HG03378 (cell line): ENCODE results near the gene DLGAP3.

Experiments used
- ATAC-seq: cut with Tn5 transposase; IDR thresholded peaks from one replicate; pipeline ENCODE4 v1.9.1; 2021; ENCODE audit warnings: mild to moderate bottlenecking, moderate library complexity; ENCODE audit not compliant: unreplicated experiment

DLGAP3 gene

DNA sequence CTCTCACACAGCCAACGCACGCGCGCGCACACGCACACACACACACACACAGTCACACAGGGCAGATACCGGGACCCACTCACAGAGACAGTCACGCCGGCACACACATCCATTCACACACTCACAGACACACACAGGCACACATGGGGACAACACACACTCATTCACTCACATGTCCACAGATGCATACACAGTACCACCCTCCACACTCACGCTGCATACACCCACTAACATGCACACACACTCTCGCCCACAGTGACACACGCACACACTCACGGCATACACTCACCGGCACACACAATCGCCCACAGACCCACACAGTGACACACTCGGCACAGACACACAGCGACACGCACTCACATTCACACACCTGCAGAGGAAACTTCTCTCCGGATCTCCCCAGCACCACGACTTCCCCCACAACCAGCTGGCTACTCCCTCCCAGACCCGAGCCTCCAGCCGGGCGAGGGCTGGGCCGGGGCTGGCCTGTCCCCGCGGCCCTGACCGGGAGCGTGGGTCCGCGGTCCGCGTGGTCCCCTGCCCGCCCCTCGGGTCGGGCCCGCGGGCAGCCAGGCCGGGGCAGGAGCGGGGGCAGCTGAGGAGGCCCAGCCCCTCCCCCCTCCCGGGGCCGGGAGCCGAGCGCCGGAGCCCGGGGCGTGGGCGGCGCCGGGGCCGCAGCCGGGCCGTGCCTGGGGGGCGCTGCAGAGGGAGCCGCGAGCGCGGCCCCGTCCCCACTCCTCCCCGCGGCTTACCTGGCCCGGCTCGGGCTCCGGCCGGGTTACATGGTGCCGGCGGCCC, 552 bp downstream of the DLGAP3 start:
- ATAC-seq: no peak

DNA sequence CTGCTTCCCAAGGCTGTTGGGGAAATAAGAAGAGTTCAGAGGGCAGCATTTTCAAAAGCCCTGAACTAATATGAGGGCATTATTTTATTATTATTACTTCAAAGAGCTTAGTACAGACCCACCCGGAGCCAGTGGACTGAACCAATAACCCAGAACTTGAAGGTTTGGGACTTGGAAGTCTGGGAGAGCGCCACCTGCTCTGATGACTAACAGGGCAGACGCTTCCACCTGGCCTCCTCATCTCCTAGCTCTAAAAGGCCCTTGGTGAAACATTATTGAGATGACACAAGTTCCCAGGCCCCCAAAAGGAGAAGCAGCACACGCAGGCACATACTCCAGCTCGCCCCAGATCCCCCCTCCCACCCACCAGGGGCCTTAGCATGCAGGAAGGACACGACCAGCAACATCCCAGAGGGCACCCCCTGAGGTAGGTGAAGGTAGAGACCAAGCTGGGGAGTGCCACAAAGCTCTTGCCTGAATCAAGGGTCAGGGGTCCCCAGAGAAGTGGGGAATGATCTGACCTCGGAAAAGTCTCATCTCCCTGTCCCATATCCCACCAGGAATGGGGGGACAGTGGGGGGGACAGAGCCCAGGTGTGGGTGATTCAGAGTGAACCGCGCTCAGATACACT, 1.3 kb downstream of the DLGAP3 start:
- ATAC-seq: no peak

DNA sequence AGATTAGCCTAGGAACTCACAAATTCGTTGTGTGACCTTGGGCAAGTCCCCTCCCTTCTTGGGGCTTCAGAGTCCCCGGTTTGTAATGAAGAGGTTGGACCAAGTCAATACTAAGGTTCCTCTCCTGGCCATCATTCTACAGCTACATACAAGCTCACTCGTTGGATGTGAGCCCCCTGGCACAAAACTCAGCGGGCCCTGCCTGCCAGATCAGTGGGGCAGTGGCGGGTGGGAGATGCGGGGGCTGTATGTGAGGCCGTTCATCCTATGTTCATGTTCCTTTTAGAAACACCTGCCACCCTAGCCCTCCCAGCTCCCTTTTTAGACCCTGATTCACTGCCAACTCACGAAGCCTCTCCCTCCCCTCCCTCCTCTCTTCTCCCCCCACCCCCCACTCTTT, 2.1 kb downstream of the DLGAP3 start:
- ATAC-seq: no peak

DNA sequence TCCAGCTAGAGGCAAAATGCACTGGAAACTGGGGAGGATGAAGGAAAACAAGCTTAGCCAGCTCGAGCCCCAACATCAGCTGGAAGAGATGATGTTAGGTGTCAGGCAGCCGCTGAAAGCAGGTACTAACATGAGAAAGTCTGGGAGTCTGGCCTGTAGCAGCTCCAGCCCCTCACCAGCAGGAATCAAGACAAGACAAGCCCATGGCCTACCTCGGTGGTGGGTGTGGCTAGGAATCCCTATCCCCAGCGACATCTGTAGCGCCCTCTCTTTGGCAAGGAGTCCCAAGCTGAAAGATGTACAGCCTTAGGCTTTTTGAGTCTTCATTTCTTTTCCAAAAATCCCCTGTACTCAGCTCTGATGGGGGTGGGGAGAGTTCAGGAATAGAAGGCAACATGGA, 2.6 kb downstream of the DLGAP3 start:
- no peak for ATAC-seq

DNA sequence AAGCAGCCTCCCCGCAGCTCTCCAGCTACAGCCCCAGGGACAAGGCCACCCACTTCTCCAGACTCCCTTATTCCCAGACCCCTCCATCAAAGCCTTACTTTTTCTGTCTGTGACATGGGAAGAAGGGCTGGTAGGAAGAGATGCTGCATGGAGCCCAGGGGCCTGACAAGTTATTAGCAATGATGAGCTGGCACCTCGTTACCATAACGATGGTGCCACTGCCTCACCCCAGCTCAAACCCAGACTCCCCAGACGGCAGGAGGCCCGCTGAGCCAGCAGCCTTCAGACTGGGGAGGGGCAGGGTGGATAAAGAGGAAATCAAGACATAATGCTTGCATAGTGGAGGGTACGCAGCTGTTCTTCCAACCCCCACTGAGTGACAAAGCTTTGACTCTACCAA, 3.3 kb downstream of the DLGAP3 start:
- no peak for ATAC-seq

DNA sequence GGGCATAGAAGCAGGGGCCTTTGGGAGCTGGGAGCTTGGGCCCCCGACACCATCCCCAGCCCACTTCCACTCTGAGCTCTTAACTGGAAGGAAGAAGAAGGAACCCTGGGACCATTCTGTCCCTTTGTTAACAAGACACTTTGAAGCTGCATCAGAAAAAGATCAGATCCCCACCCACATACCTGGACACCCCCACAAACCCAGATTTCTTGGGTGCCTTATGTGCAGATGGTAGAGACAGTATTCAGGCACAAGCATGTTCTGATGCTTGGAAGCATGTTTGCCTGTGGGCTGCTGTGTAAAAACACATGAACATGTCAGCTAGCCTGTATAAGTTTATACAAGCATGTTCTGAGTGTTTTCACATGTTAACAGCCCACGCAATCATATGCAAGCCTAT, 3.7 kb downstream of the DLGAP3 start:
- no peak for ATAC-seq

DNA sequence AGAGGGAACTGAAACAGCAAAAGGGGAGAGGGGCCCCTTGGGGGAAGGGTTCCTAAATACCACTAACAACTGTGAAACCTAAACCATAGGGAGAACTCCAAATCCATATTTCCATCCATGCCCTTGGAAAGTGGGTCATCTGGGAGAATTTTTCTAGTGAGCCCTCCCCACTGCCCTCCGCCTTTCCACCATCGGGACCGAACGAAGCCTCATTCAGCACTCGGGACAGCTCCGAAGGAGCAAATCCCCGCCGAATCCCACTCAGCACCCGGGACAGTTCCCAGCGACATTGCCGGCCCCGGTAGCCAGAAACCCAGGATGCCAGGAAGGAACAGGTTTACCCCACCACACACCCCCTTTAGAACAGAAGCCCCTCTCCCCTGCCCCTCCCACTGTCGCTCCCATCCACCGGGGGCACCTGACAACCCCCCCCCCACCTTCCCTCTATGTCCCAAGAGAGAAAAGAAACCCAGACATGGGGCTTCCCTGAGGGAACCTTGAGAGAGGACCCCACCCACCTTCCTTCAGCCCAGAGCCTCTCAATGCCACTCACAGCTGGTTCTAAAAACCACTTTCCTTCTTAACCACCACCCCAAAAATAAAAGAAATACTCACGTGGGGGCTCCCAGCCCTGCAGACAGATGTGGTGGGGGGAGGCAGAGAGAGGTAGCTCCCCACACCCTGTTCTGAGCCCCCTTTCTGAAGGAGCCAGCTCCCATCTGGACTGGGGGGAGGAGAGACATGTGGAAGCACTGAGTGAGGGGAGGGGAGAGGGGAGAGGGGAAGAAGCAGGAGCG, 4.5 kb downstream of the DLGAP3 start:
- ATAC-seq: no peak

DNA sequence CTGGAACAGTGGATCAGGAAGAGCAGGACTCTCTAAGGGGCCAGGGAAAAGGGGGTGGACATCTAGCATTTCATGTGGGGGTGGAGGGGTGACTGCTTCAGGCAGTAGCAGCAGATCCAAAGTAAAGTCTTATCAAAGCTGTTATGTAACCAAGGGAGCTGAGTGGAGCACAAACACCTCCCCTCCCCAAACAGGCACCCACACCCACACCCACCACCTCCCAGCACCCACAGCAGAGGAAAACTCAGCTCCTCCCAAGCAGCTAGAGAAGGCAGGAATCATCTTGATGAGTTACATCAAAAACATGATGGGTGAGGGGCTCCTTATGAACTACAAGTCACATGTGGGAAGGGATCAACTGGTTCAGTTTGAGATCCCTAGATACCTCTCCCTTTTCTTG, 6.0 kb downstream of the DLGAP3 start:
- no peak for ATAC-seq

DNA sequence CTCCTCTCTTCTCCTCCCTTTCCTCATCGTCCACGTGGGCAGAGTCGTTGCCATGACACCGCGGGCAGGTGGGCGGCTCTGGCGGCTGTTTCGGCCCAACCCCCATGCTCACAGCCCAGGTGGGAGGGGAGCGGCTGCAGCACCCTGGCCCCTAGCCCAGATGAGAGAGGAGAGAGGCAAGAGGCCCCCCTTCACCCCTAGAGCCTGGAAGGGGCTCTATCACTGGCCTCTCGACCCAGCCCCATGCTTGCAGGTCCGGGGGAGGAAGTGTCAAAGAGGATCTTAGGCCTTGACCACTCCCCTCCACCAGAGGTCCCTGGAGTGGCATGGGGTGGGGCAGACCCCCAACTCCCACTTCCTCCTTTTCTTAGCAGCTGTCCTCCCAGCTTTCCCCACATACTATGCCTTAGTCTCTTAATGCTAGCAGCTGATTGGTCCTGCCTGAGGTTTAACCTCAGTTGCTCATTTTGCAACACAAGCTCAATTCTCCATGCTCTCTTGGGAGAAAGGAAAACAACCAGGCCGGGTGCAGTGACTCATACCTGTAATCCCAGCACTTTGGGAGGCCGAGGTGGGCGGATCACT, 10.4 kb downstream of the DLGAP3 start:
- no peak for ATAC-seq

DNA sequence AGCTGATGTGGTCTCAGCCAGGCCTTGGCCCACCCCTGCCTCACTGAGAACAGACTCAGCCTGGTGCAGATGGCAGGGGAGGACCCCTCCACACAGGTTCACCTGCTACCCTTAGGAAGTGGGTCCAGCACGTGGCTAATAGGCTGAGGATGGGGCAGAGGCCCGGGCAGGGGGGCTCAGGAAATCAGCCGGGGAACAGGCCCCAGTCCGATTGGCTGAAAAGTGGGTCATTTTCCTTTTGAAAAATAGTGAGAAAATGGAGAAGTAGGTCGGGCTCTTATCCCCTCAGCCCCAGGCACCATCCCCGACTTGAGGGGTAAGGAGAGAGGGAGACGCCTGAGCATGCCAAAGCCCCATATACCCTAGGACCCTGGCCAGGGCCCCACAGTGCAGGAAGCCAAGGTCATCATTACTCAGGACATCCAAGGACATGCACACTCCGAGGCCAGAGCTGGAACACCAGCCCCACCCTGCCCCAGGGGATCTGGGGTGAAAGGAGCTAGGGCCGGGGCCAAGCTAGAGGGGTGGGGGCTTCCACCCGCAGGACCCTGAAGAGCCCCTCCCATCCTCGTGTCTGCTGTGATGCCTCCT, 11.0 kb downstream of the DLGAP3 start:
- ATAC-seq: no peak

DNA sequence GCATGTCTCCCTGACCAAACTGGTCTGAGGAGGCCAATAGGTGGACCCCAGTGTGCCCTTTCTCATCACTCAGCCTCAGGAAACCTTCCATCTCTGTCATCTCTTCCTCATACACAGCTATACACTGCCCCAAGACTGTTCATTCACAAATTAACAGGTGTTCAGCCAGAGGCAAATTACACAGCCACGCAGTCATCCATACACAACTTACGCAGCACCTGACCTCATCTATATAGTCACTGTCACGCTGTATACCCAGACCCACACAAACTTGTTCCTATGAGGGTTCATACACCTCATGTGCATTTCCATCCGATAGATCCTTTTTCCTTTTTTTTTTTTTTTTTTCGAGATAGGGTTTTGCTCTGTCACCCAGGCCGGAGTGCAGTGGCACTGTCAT, 12.4 kb downstream of the DLGAP3 start:
- ATAC-seq: no peak

DNA sequence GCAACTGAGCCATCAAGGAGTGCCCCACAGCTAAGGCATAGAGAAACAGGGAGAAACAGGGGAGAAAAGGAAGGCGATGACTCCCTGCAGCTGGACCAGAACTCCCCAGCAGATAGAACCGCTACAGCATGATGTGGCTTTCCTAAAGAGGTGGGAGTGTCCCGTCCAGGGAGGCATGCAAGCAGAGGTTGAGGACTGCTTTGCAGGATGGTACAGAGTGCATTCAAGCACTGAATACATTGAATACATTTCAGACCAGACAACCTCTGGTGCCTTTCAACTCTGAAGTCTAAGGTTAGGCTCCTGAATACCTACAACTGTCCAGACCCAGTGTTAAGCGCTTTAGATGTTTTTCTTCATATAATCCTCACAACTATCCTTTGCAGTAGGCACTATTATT, 13.3 kb downstream of the DLGAP3 start:
- ATAC-seq: no peak

DNA sequence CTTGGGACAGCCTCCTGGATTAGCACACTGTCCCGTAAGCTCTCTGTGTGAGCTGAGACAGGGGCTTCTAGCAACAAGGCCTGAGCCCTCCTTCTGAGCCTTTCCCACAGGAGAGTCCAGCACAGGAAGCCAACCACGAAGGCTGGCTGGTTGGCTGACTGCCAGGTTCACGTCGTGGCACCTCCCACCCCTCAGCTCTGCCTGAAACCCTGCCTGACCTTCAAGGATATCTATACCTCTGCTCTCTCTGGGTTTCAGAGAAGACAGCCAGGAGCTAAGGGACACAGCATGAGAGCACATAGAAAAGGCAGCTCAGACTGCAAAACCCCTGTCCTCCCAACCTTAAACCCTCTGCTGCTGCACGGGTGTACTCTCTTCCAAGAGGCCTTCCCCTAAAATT, 13.9 kb downstream of the DLGAP3 start:
- ATAC-seq: no peak

DNA sequence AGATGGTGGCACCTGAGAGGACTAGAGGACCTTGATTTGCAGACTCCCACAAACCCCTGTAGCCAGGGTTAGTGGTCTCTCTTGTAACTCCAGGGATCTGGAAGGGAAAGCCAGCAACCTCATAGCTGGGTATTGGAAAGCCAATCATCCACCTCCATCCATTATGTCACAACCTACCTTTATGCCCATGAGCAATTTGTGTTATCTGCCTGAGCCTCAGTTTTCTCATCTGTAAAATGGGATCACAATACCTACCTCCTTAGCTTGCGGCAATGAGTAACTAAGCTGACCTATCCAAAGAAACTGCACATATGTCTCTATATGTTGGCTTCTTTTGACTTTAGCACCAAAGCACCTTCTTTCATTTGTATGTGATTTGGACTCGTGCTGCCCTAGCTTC, 14.5 kb downstream of the DLGAP3 start:
- ATAC-seq: no peak

DNA sequence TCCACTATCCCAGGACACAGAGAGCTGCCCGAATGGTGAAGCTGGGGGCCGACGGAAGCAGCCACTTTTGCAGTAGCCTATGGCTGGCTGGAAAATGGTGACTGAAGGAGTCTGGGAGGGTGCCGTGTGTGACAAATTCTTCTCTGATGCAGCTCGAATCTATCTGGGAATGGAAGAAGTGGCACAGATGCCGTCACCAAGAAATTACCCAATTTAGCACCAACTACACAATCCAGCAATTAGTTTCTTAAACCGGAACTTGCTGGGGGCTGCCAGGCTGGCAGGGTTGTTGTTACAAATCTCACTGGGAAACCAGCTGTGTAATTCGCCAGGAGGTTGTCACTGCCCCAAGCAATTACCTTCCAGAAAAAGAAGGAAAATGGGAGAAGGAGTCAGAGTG, 18.0 kb downstream of the DLGAP3 start:
- ATAC-seq: no peak

DNA sequence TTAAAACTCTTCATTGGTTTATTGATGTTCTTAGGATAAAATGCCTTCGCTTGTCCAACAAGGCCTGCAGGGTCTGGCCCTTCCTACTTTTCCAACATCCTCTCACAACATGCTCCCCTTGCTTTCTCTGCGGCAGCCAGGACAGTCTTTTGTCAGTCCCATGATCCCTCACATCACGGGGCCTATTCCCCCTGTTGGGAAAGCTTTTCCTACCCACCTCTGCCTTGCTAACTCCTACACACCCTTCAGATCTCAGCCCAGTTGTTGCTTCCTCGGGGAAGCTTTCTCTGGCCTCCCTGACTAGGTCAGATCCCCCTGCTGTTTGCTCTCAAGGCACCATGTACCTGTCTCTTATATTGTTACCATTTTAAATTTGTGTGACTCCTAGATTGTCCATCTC, 19.0 kb downstream of the DLGAP3 start:
- no peak for ATAC-seq

DNA sequence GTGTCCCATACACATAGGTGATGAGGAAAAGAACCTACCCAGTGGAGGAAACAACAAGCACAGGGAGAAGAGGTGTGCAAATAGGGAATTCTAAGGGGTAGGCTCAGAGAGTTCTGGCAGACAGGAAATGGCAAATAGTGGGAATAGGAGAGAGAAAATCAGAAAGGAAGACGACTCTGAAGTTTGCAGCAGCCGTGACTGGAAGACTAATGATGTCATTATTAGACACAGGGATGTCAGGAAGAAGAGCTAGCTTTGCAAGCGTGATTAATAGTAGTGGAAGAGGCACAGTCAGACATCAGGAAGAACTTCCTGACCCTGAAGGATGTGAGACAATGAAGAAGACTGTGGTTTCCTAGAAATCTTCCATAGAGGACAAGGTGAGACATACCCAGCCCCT, 21.1 kb downstream of the DLGAP3 start:
- ATAC-seq: no peak

DNA sequence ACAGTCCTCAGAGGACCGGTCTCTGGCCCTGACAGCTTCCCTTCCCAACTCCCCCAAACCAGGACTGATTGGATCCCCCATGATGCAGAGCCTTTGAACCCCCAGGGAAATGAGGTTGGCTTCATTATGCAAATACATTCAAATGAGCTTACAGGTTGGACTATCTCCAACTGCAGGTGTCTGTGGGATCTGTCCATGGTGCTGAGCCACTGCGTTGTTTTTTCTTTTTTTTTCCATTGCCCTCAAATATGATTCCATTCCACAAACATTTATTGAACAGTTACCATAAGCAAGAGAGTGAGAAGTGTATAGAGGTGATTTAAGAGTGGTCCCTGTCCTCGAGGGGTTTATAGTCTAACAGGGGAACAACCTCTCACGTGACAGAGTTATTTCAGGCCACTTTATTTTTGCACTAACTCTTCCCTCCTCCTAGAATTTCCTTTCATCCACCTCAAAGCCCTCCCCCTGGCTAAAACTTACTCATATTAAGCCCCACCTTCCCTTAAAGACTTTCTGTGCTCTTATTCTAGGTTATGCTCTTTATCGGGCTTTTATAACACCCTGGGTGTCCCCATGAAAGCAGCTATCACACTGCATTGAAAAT, 21.9 kb downstream of the DLGAP3 start:
- no peak for ATAC-seq

DNA sequence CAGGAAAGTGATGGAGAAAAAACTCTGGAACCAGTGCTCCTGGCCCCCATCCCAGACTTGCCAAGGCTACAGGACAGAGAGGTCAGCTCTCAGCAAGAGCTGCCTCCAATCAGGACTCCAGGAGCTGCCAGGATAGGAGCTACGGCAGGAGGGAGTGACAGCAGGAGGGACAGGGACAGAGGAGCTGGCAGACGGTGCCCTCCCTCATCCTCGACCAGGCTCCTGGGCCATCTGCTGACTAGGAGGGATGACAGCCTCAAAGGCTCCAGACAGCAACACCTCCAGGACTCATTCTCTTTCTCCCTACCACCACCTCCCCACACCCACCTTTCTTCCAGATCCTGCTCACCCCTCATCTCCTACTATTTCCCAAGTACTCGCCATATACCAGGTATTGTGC, 22.7 kb downstream of the DLGAP3 start:
- no peak for ATAC-seq

DNA sequence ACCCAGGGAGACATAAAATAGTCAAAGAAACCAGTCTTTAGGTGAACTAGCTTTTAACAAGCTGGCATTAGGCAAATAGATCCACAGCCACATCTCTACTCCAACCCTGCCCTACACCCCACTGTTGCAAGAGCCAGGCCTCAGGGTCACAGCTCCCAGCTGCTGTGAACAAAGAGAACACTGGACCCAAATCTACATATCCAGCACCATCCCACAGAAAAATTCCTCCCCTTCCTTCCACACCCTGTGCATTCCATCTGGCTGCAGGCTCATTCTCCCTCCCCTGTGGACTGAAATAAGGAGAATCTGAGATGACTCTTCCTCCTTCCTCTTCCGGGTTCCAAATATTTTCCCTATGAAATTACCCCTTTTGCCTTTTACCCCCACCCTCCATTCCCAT, 23.2 kb downstream of the DLGAP3 start:
- no peak for ATAC-seq

DNA sequence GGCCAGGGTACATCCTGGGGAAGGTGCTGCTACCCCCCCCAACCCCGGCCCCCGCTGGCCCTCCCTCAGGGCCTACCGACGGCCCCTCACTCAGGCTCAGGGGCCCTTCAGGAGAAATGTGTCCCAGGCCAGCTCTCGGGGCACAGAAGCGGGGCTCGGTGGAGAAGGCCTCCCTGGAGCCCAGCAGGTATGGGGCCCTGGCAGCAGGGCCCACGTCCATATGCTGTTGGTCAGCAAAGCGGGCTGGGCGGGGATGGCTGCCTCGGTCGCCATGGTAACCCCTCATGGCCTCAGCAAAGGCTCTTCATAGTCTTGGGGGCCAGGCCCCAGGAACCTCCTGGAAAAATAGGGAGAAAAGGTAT, 24.4 kb downstream of the DLGAP3 start:
- ATAC-seq: no peak
